Lung (tissue), 12 donors: Measurements from ENCODE around the gene DOCK4. TPM values are rescaled to one million over a fixed set of nuclear protein-coding genes. Genes with fewer than 3 reads are reported as not detected.

Experiments
- ATAC-seq: fragments of 200-7000 bp; cut with Tn5 transposase; one replicate; pipeline ENCODE4 v1.9.1; 2020; ENCODE audit warnings: moderate number of reproducible peaks; ENCODE audit not compliant: insufficient read depth, low FRiP score
- DNase-seq, 3 donors: peaks; one replicate each; pipeline ENCODE4 v3.0.0-alpha.2; 2013 to 2017
- H3K27ac ChIP-seq, 2 donors: one replicate each; pipeline ENCODE4 v1.5.1; 2013; ENCODE audit warnings: mild to moderate bottlenecking in 2 of 2, moderate library complexity in 2 of 2, control low read depth in 1 of 2, inconsistent platforms in 1 of 2, low read depth in 1 of 2, low read length in 1 of 2
- H3K27me3 ChIP-seq, 3 donors: one replicate each; pipeline ENCODE4 v1.5.1; 2013; ENCODE audit warnings: low read length in 2 of 3; ENCODE audit not compliant: control insufficient read depth in 3 of 3, insufficient read depth in 3 of 3
- H3K36me3 ChIP-seq, 4 donors: one replicate each; pipeline ENCODE4 v1.5.1; 2013; ENCODE audit warnings: low read length in 4 of 4, mild to moderate bottlenecking in 1 of 4, moderate library complexity in 1 of 4; ENCODE audit not compliant: control insufficient read depth in 4 of 4, insufficient read depth in 4 of 4
- H3K4me1 ChIP-seq, 5 donors: one replicate each; pipeline ENCODE4 v1.5.1; 2013; ENCODE audit warnings: low read length in 5 of 5, mild to moderate bottlenecking in 2 of 5, moderate library complexity in 1 of 5; ENCODE audit not compliant: control insufficient read depth in 5 of 5, insufficient read depth in 5 of 5
- H3K4me3 ChIP-seq: one replicate; pipeline ENCODE4 v1.5.1; 2013; ENCODE audit warnings: mild to moderate bottlenecking, control low read depth, moderate library complexity
- H3K9ac ChIP-seq, 2 donors: one replicate each; pipeline ENCODE4 v1.5.1; 2013; ENCODE audit warnings: low read length in 2 of 2, control low read depth in 1 of 2; ENCODE audit not compliant: insufficient read depth in 1 of 2
- H3K9me3 ChIP-seq, 4 donors: one replicate each; pipeline ENCODE4 v1.5.1; 2013; ENCODE audit warnings: low read length in 3 of 4, mild to moderate bottlenecking in 1 of 4, moderate library complexity in 1 of 4; ENCODE audit not compliant: control insufficient read depth in 4 of 4, insufficient read depth in 3 of 4
- CTCF ChIP-seq: IDR thresholded peaks from 2 replicates; pipeline ENCODE4 v1.5.1; 2012; ENCODE audit warnings: mild to moderate bottlenecking; ENCODE audit errors: control extremely low read depth, extremely low read depth
- WGBS, 2 donors: extraction: QIAGEN DNeasy Blood & Tissue Kit; methylation state at CpG; one replicate each; pipeline ENCODE4 v1.1.7; 2013; 5-methylcytosine and 5-hydroxymethylcytosine counted together
- polyA plus RNA-seq, 2 donors: library from polyadenylated mRNA; stranded (reverse); fragments of 200-250 nt; gene quantifications; one replicate each; pipeline ENCODE4 v1.2.1, GENCODE V29; 2013
- total RNA-seq, 2 donors: library from RNA; depleted of rRNA in 1 of 2; stranded (reverse); fragments of >200 nt in 1 of 2; gene quantifications; one replicate each; pipeline ENCODE4 v1.2.1, GENCODE V29; 2014 to 2021
- donor health status: control.
- donor health status: control.
- donor health status: Bipolar disorder and iron deficiency.
- donor health status: healthy.
- donor health status: DM: yes; HTN: yes; CAD: no.

DOCK4 gene
- total and polyA plus RNA-seq, 4 donors = 18.7 to 163 (median 40.3) TPM

- no peak for DNase-seq
- no peak for TF ChIP-seq CTCF
- no peak for ATAC-seq
- H3K4me1 ChIP-seq = peaks cover 0 to 2% (median 0%) of the 10 kb centered on the region in 5 donors
- 92 to 98% methylated on average over 1 of the region's 1 CpG for WGBS, 2 donors
- H3K27ac ChIP-seq = no peak overlapping the region
- no peaks in the 10 kb centered on the region for H3K9me3 ChIP-seq
- H3K36me3 ChIP-seq = peaks cover 10 to 39% (median 18%) of the 10 kb centered on the region in 4 donors
- H3K9ac ChIP-seq = no peak overlapping the region
- H3K4me3 ChIP-seq = no peak overlapping the region
- H3K27me3 ChIP-seq = no peaks in the 10 kb centered on the region
Observed at GRCh38 chr7:111903016-111903415, 303.2 kb downstream of the DOCK4 start.

DNA sequence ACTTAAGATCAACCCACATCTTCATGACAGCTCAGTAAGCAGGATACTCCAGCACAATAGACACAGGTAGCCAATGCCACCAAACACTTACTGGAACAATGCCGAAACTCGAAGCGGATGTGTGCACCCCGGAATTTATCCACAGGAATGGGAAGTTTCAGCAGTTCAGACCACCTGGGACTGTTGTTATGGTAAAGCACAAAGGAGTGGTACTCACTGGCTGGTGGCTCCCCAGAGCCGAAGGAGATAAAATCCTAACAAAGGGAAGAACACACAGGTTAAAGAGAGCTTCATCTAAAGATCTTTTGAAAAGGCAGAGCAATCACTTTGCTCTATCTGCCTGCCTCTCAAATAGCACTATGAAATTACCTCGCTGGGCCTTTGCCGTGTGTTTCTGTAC lies 305.9 kb downstream of the DOCK4 start:
- peaks cover 8 to 22% (median 11%) of the 10 kb centered on the region in 4 donors for H3K36me3 ChIP-seq
- WGBS, 2 donors = 96% methylated on average over 7 of the region's 7 CpGs
- TF ChIP-seq CTCF = no peak

GRCh38 chr7:111895049-111895448 lies 311.1 kb downstream of the DOCK4 start:
- peaks cover 0 to 6% (median 0%) of the 10 kb centered on the region in 5 donors for H3K4me1 ChIP-seq
- TF ChIP-seq CTCF = no peak
- H3K4me3 ChIP-seq = no peak overlapping the region
- DNase-seq = no peak
- H3K27ac ChIP-seq = no peak overlapping the region
- no peak overlapping the region for H3K9ac ChIP-seq
- no peak for ATAC-seq
- no peaks in the 10 kb centered on the region for H3K9me3 ChIP-seq
- WGBS, 2 donors = 85 to 88% methylated on average over 2 of the region's 2 CpGs
- H3K27me3 ChIP-seq = no peaks in the 10 kb centered on the region
- H3K36me3 ChIP-seq = peaks cover 2 to 15% (median 9%) of the 10 kb centered on the region in 4 donors

More for the DNA sequence above, 305.9 kb downstream of the DOCK4 start:
- ATAC-seq (no peak), DNase-seq (no peak)
- Histone ChIP-seq H3K4me3 (no peak overlapping the region), H3K4me1 (no peaks in the 10 kb centered on the region), H3K9ac (no peak overlapping the region), H3K9me3 (no peaks in the 10 kb centered on the region), H3K27ac (no peak overlapping the region), H3K27me3 (no peaks in the 10 kb centered on the region)

GRCh38 chr7:111894518-111894917 lies 311.7 kb downstream of the DOCK4 start:
- H3K9ac ChIP-seq = no peak overlapping the region
- 100% methylated on average over 1 of the region's 1 CpG for WGBS, 2 donors
- ATAC-seq (no peak), DNase-seq (no peak)
- H3K4me1 ChIP-seq = peaks cover 0 to 6% (median 0%) of the 10 kb centered on the region in 5 donors
- no peaks in the 10 kb centered on the region for H3K27me3 ChIP-seq
- H3K36me3 ChIP-seq = peaks cover 0 to 15% (median 7%) of the 10 kb centered on the region in 4 donors
- H3K9me3 ChIP-seq = no peaks in the 10 kb centered on the region
- TF ChIP-seq CTCF = no peak
- H3K4me3 ChIP-seq = no peak overlapping the region
- no peak overlapping the region for H3K27ac ChIP-seq
